ENCODE measurements around the gene GLI1.
A peak's percentile ranks its signal among the peaks of the same experiment; 100 is the strongest.
"Not testable (repeated sequence)": the region's sequence is repeated elsewhere in the genome, so short reads cannot be mapped to it uniquely, and the experiment has no call there.

Gene GLI1

DNA sequence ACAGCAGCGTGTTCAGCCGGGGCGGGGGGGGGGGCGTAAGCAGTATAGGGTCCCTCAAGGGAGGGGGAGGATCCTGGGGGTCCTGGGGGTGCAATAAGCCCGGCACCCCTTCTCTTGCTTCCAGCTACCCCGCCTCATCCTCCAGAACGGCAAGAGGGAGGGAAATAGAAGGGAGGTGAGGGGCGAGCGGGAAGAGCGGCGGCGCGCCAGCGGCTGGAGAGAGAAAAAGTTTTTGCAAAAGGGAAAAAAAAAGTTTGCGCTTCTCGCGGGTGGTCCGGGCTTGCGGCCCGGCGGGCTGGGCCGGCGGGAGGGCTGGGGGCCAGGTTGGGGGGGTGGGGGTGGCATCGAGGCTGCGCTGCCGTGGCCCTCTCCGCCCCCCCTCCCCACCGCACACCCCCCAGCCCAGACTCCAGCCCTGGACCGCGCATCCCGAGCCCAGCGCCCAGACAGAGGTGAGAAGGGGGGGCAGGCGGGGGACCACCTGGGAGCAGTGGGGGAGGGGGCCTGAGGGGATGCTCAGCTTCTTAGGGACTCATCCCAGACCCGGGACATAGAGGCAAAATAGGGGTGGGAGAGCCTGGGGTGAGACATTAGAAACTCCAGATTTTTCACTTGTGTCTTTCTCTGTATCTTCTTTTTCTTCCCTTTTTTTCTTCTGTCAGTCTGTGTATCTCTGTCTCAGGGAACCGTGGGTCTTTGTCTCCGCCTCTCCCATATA is at the start of gene GLI1:
Gene GLI1 (plus strand): TSS at position 36 of the 718 bp plus-strand sequence. CDS start 3,907 bp downstream, outside the sequence.
- no peak for DNase-seq (ENCODE audit: low read depth)

DNA sequence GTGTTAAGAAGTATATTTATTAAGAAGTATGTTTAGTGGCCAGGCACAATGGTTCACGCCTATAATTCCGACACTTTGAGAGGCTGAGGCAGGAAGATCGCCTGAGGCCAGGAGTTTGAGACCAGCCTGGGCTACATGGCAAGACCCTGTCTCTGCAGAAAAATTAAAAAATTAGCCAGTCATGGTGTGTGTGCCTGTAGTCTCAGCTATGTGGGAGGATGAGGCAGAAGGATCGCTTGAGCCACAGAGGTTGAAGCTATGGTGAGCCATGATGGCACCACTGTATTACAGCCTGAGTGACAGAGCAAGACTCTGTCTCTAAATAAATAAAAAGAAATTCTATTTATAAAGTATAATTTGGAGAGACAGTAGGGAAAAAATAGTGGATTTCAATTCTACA is 49.1 kb upstream of the GLI1 start:
- no peak for DNase-seq (ENCODE audit: low read depth)

DNA sequence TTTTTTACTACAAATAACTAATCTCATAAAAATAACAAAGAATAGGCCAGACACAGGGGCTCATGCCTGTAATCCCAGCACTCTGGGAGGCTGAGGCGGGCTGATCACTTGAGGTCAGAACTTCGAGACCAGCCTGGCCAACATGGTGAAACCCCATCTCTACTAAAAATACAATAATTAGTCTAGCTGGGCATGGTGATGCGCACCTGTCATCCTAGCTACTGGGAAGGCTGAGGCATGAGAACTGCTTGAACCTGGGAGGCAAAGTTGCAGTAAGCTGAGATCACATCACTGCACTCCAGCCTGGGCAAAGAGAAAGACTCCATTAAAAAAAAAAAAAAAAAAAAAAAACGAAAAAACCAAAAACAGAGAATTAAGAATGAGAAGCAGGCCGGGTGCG is 45.4 kb upstream of the GLI1 start:
- not testable (repeated sequence) for DNase-seq (ENCODE audit: low read depth)

DNA sequence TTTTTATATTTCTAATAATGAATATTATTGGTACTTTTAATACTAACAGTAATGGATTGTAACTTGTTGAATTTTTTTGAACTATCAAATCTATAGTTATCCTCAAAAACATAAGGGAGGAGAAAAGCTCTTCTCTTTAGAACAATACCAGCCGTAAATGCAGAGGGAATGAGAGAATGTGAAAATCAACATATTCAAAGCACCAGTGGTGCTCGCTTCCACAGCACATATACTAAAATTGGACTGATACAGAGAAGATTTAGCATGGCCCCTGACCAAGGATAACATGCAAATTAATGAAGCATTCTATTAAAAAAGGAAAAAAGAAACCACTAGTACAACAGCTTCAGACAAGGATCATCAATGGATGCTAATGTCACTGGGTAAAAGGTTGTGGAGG is 44.5 kb upstream of the GLI1 start:
- no peak for DNase-seq (ENCODE audit: low read depth)

DNA sequence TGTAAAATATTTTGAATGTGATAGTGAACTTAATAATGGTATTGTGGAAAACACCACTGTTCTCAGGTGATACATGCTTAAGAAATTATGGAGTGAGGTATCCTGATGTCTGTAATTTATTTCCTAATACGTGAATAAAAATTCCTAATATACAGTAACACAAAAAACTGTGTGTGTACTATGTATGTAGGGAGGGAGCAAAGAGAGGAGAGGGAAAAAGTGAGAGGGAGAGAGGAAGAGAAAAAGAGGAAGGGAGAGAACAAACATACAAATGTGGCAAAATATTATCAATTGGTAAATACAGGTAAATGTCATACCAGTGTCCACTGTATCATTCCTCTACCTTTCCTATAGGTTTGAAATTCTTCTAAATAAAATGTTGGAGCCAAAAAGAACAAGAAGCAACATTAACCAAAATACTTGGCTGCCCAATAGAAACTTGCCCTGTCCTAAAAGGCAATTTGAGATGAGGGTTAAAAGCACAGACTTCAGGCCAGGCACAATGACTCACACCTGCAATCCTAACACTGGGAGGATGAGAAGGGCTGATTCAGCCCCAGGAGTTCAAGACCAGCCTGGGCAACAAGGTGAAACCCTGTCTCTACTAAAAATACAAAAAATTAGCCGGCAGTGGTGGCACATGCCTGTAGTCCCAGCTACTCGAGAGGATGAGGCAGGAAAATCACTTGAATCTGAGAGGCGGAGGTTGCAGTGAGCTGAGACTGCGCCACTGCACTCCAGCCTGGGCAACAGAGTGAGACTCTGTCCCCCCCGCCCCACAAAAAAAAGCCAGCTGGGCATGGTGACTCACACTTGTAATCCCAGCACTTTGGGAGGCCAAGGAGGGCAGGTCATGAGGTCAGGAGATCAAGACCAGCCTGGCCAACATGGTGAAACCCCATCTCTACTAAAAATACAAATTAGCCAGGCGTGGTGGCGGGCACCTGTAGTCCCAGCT is 43.3 kb upstream of the GLI1 start:
- no peak for DNase-seq (ENCODE audit: low read depth)

DNA sequence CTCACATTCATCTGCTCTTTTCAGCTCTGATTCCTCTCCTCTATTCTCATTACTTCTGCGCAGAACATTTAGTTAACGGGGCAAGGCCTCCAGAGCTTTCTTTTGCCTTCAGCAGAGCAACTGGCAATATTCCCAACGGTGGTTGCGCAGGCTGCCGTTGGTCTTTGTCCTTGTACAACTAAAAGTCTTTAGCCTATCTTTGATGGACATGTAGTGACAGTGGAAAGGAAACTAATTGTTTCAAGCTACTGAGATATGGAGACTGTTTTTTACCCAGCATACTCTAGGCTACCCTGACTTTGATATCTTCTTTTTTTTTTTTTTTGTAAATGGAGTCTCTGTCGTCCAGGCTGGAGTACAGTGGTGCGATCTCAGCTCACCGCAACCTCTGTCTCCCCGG is 41.3 kb upstream of the GLI1 start:
- DNase-seq (ENCODE audit: low read depth) = no peak

DNA sequence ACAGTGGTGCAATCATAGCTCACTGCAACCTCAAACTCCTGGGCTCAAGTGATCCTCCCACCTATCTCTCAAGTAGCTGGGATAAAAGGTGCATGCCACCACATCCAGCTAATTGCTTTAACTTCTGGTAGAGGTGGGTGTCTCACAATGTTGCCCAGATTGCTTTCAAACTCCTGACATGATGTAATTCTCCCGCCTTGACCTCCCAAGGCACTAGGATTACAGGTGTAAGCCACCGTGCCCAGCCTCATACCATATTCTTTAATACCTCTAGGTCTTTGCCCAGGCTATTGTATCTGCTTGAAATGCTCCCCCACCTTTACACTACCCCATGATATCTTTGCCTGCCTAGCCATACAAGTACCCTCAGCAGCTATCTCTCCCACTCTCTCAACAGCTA is 40.1 kb upstream of the GLI1 start:
- no peak for DNase-seq (ENCODE audit: low read depth)

DNA sequence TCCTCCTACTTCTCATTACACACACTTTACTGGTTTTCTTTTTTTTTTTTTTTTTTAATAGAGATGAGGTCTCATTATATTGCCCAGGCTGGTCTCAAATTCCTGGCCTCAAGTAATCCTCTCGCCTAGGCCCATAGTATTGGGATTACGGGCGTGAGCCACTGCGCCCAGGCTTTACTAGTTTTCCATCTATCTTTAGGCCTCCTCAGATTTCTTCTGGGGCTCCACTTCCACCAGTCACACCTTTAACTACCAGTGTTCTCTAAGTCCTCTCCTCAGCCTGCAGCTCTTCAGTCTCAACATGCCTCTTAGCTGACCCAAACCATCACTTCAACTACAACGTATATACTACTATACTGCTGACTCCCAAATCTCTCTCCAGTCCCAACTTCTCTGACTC is 39.1 kb upstream of the GLI1 start:
- no peak for DNase-seq (ENCODE audit: low read depth)

DNA sequence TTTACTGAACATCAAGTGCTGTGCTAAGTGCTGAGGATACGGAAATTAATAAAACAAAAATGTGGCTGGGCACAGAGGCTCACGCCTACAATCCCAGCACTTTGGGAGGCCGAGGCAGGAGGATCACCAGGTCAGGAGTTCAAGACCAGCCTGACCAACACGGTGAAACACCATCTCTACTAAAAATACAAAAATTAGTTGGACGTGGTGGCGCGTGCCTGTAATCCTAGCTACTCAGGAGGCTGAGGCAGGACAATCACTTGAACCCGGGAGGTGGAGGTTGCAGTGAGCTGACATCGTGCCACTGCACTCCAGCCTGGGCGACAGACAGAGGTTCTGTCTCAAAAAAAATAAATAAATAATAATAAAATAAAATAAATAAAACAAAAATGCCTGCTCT is 32.6 kb upstream of the GLI1 start:
- DNase-seq (ENCODE audit: low read depth) = not testable (repeated sequence)

DNA sequence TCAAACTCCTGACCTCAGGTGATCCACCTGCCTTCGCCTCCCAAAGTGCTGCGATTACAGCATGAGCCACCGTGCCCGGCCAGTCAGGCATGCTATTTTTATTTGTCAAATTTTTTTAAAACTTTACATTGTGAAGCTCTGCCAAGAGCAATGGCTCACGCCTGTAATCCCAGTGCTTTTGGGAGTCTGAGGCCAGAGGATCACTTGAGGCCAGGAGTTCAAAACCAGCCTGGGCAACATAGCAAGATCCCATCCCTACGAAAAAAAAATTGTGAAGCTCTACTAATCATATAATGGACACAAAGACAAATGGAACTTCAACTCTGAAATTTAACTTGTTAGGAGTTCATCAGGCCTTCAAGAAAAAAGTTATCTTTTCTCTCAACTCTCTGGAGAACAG is 30.6 kb upstream of the GLI1 start:
- DNase-seq (ENCODE audit: low read depth) = no peak

DNA sequence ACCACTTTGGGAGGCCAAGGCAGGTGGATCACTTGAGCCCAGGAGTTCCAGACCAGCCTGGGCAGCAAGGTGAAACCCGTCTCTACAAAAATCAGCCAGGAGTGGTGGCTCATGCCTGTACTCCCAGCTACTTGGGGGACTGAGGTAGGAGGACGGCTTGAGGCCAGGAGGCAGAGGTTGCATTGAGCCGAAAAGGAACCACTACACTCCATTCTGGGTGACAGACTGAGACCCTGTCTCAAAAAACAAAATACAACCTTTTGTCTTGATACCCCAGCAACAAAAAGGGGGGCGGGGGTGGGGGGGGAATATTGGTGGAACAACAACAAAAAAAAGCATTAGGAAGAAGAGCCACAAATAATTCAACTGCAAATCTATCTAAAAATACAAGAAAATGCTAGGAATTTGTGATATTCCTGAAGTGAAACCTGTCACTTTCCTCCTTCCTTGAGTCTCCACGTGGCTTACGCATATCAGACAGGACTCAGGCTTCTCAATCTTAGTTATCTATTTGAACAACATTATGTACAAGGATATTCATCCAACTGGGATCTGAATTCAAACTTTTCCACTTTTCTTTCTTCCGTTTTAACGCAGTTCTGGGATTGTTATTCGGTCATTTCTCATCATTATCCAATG is 30.0 kb upstream of the GLI1 start:
- DNase-seq (ENCODE audit: low read depth) = no peak

DNA sequence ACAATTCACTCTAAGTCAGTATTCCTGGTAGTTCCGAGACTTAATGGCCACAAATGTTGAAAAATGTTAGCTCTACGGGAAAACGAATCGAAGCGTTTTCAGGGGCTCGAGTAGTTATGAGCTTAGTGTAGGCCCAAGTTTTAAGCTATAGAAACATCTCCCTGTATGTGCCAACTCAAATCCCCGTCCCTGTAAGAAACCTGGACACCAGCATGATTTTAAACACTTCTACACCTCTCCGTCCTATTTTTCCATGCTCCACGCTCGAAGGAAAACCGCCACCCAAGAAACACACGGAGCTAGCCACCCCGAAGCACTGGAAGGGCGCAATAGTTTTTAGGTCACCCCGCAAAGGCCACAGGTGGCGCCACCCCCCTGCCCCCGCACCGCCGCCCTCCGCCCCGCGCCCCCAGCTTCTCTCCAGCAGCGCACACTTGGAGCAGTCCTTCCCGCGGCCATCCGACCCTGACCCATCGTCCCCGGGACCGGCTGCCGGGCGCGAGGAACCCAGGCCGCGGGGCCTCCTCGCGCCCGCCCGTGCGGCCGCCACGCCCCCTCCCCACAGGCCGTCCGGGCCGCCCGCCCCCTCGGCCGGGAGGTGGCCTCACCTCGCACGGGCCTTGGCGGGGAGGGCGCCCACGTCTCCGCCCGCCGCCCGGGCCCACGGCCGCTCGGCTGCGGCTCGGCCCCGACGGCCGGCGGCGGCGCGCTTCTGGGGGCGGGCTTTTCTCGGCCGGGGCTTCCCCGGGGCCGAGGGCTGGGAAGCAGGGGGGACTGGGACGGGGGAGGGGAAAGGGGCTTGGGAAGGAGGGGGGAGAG is 29.3 kb upstream of the GLI1 start:
- peak; percentile 19 for DNase-seq (ENCODE audit: low read depth)

DNA sequence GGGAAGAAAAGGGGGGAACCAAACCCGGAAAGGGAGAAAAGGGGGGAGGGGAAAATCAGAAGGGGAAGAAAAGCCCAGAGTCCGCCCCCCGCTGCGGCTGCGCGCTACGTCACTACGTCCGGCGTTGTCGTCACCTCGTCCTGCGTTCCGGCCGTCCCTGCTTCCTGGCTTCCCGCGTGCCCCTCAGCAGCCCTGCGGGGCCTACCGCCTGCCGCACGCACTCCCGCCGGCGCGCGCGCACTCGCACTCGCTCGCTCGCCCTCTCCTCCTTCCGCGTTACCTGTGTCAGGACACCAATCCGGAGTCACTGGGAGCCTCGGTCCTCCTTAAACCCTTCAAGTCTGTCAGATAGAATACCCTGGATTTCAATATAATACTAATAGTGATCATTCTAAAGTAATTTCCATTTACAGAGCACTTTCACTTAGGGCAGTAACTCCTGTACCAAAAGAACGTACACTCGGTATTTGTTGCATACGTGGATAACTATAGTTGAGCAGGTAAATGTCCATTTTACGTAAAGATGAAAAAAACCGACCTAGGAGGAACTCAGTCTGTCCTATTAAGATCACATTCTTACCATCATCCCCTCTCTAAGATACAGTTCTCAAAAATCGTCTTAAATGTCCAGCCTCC is 28.5 kb upstream of the GLI1 start, which contains the start of gene R3HDM2:
Gene R3HDM2 (minus strand): TSS at position 113 of the 636 bp plus-strand sequence. CDS start 120,615 bp downstream, outside the sequence.
- DNase-seq (ENCODE audit: low read depth) = peak; percentile 91

DNA sequence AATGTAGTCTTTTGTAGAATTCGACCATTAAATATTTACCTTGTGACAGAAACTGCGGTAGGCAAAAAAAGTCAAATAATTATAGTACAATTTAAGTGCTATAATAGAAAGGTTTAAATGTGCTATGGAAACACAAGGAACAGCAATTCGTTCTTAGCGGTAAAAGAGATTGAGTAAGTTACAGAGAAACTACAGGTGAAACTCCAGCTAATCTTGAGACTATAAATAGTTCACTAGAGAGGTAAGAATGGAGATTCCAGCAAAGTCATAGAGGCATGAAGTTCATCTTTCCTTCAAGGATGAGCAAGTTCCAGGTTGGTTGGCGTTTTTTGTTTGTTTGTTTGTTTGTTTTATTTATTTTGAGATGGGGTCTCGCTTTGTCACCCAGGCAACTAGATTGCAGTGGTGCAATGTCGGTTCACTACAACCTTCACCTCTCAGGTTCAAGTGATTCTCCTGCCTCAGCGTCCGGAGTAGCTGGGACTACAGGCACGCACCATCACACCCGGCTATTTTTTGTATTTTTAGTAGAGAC is 27.9 kb upstream of the GLI1 start:
- no peak for DNase-seq (ENCODE audit: low read depth)

DNA sequence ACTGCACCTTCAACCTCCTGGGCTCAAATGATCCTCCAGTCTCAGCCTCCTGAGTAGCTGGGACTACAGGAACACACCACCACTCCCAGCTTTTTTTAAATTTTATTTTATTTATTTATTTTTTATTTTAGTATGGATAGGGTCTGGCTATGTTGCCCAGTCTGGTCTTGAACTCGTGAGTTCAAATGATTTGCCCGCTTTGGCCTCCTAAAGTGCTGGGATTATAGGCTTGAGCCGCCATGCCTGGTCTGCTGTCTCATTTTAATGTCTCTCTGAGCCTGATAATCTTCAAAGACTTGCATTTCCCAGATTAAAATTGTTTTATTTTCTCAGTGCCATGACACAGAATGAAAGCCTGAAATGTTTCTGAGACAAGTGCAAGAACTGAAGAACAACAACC is 26.2 kb upstream of the GLI1 start:
- DNase-seq (ENCODE audit: low read depth) = no peak

DNA sequence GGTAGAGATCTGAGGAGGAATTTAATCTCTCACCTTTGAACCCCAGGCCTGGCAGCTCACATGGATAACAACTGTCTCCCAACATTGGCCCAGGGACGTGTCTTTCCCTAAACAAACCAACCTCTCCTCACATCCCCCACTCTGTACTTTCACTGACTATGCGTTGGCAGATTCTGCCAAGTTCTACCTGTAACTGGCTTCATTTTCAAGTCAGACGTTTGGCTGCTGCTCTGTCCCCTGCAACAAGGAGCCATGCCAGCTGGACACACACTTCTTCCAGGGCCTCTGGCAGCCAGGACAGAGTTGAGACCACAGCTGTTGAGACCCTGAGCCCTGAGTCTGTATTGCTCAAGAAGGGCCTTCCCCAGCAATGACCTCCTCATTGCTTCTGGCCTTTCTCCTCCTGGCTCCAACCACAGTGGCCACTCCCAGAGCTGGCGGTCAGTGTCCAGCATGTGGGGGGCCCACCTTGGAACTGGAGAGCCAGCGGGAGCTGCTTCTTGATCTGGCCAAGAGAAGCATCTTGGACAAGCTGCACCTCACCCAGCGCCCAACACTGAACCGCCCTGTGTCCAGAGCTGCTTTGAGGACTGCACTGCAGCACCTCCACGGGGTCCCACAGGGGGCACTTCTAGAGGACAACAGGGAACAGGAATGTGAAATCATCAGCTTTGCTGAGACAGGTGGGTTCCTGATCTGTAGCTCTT is 24.9 kb upstream of the GLI1 start, which contains the start of gene INHBC:
Gene INHBC (plus strand): TSS at position 268 of the 707 bp plus-strand sequence. CDS start 103 bp downstream, at position 371.
- DNase-seq (ENCODE audit: low read depth) = no peak

DNA sequence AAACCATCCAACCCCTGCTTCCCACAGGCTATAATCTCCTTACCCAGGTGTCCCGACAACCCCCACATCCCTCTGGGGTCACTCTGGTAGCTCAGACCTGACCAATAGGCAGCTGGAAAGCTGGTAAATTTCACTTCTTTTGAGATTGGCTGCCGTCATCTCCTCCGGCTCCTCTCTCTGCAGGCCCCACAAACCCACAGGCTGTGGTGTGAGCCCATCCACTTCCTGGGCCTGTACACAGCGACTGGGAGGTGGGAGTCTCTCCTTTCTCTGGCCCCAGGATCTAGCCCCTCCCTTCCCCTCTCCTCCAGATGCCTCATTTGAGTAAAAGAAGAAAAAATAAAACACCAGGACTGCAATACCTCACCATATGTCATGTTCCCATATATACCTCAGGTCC is 24.3 kb upstream of the GLI1 start:
- no peak for DNase-seq (ENCODE audit: low read depth)

DNA sequence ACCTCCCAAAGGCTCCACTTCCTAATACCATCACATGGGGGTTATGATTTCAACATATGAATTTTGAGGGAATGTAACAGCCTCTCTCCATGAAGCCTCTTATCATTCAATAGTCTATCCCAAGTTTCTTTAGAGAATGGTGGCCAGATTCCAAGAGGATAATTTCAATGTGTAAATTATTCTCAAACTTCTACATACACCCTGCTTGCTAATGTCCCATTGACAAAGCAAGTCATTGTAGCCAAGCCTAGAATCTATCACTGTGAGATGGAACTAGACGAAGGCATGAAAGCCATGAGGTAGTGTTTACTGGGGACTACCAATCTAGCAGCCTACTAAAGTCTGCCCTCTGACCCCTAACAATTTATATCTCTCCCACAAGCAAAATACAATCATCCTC is 21.2 kb upstream of the GLI1 start:
- no peak for DNase-seq (ENCODE audit: low read depth)

DNA sequence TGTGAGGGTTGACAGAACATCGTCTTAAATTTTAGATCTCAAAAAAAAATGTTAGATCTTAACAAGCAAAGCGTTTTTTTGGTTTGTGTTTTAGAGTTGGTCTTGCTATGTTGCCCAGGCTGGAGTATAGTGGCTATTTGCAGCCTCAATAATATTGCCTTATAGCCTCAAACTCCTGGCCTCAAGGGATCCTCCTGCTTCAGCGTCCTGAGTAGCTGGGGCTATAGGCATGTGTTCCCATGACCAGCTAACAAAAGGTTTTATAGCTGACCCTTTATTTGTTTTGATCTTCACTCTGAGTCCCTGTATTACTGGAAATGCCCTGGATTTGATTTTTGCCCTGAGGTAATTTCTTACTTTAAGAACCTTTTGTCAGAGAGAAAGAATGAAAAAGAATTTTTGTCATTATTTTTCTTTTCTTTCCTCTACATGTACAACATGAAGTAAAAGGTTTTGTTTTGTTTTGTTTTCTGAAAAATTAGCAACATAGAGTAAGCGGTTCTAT is 19.8 kb upstream of the GLI1 start:
- no peak for DNase-seq (ENCODE audit: low read depth)

DNA sequence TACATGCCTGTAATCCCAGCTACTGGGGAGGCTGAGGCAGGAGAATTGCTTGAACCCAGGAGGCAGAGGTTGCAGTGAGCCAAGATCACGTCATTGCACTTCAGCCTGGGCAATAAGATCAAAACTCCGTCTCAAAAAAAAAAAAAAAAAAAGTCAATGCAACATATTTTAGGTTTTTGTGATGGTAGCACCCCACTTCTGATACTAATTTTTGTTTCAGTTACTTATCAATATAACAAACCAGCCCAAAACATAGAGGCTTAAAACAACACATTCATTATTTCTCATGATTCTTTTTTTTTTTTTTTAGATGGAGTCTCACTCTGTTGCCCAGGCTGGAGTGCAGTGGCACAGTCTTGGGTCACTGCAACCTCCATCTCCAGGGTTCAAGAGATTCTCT is 18.2 kb upstream of the GLI1 start:
- DNase-seq (ENCODE audit: low read depth) = not testable (repeated sequence)

All from stimulated activated CD4-positive, alpha-beta T cell treated with anti-CD3 and anti-CD28 coated beads, Interleukin-2, amount 100 ng/mL, for 4 hours (primary cell).